SW 1271 (cell line): ENCODE measurements around the gene CAMK2A.

Source experiments
- DNase-seq, 2 experiments: peaks; one replicate each; lab custom pipeline; 2025; lab: John Stamatoyannopoulos, UW

CAMK2A gene

DNA sequence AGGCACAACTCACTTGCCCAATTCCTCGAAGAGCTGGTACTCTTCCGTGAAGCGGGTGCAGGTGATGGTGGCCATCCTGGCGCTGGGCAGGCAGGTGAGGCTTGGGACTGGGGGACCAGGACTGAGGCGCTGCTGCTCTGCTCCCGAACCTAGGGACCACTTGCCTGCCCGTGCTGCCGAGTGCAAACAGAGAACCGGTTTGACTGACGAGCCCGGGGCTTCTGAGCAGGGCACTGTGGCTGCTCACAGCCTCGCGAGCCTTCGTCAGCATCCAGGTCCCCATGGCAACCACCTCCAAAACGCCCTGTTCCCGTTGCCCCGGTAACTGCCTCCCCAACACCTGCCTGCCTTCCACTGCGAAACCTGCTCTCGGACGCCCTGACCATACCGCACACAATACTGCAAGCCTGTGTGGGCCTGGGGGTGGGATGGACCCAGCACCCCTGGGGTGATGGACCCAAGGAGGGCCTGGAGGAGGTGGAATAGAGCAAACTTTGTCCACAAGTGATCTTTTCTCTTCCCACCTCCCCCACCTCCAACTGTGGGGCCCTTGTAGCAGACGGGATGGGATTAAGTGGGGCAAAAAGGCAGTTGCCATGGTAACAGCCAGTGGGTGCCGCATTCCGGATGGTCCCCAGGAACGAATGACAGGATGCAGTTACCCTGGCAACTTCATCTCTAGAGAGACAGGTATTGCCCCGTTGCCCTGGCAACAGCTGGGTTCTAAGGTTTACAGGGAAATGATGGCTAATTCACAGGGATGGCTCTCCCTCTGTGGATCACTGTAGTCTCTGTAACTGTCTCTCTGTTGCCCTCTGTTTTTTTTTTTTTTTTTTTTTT, at the start of gene CAMK2A:
CAMK2A (minus strand) TSS at position 223 of the 840 bp plus-strand sequence; CDS start at position 75, 148 bp downstream.
- DNase-seq = no peak

DNA sequence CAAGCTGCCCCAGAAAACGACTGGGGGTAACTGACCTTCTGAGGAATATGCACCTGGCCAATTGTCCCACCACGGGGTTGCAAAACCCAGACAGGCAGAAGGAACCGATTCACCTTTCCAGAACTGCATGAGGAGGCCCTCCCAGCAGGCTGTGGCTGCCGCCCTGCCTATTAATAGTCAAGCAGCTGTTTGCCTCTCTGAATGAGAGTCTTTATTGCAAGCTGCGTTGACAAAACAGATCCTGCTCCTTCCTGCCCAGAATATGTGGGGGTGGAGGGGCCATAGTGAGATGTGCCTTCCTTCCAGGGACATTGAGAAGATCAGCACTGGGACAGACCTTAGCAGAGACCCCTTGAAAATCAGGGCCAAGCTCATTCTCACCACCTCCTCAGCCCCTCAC, 49.6 kb upstream of the CAMK2A start:
- no peak for DNase-seq

DNA sequence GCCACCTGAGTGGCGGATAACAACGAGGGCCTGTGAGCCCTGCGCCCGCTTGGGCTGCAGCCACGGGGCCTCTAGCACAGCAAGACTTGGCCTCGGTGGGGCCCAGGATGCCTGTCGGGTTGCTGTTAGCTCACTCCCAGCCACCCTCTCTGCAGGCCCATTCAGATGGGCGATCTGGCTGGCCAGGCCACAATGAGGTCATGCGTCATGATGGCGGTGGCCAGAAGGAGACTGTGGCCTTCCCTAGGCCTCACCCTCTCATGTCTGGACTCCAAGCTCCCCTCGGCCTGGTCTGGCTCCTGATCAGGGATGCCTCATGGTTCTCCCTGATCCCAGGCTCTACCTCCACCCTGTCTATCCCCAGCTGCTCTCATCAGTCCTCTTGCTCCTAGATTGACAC, 49.0 kb upstream of the CAMK2A start:
- DNase-seq = no peak

DNA sequence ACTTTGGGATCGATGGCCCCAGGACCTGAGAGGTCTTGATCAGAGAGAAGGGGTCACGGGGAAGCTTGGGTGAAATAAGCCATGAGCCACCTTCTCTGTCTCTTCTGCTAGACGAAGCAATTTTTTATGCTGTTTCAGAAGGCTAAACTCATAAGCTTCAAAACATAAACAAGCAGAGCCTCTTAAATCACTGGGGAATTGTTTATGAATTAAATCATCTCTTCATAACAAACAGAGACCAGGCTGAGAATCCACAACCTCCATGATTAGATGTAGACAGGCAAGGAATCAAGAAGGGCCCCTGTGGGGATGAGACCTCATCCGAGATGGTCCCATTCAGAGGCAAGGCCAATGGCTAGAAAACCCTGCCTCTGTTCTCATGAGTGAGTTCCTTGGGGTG, 46.2 kb upstream of the CAMK2A start:
- DNase-seq = no peak

DNA sequence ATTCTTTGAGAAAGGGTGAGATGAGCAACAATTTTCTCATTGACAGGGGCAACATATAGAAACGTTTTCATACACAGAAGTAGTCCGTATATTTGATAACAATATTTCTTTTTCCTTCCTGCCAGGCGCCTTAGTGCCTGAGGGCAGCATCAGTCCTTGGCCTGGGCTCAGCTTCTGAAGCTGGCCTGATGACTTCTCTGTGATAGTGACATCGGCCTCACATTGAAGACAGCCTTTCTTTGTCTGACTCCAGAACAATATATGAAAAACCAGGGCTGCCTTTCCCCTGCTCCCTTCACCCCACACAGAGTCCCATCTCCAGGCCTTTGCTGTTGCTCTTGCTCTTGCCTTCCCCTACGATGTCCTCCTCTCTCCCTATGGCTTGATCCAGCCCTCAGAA, 43.8 kb upstream of the CAMK2A start:
- DNase-seq = no peak

DNA sequence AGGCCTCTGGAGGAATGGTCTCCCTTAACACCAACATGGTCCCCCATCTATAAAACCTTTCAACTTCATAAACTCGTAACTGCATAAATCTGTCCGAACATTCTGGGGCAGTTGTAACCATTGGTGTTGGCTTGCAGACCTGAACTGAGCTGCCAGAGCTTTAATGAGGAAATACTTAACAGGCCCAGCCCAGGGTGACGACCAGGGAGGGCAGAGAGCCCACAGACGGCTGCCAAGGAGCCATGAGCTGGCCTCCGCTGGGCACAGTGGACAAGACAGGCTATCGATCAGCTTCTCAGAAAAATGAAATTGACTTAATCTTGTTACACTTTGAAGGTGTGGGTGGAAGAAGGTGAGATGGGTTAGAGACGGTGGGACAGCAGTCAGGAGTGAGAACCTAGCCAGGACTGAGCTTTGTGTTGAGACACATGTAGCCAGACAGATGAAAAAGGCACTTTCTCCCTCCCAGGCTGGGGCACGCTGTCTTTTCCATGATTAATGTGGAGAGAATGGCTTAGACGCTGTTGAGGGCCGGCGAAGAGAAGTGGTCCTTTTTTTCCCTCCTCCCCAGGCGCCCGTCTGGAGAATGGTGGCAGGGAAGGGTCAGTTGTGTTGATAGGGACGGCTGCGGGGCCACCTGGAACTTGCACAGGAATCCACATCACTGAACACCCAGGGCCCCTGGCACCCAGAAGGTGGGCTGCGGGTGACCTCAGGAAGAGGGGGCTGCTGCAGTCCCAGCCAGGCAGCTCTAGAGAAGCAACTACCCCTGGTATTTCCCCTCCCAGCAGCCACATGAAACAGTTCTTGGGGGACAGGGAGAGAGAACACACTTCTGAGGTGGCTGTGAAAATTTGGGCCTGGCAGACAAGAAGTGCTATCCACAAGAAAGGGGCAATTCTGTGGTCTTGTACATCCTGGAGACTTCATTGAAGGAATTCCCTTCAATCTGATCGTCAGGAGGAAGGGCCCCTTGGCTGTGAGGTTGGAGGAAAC, 40.6 kb upstream of the CAMK2A start:
- DNase-seq = no peak

DNA sequence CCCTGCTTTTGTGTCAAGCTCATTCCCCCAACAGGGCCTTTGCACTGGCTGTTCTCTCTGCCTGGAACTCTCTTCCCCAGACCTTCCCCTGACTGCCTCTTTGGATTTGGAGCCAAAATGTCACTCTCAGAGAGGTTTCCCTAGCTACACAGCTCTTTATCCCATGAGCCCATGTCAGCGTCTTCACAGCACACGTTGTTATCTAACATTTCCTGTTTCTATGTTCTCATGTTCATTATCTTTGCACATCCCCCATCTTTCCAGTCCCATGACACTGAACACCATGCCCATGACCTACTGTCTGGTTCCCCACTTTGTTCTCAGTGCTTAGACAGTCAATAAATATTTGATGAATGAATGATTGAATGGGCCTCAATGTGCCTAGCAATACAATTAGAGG, 39.5 kb upstream of the CAMK2A start:
- DNase-seq = no peak

DNA sequence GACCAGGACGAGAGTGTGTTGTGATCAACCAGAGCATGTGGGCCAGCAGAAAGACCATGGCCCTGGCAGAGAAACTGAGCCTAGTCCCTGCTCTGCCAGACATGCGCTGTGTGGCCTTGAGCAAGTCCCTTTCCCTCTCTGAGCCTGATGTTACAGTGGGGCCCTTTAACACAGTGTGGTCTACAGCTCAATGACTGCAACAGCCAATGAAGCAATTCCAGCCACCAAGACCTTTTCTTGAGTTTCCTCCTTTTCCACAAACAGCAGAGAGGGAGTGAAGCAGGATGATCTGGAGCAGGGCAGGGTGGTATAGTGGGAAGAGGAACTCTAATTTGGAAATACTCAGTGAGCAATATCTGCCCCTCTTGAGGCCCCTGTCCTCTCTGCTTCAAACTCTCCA, 38.9 kb upstream of the CAMK2A start:
- no peak for DNase-seq

DNA sequence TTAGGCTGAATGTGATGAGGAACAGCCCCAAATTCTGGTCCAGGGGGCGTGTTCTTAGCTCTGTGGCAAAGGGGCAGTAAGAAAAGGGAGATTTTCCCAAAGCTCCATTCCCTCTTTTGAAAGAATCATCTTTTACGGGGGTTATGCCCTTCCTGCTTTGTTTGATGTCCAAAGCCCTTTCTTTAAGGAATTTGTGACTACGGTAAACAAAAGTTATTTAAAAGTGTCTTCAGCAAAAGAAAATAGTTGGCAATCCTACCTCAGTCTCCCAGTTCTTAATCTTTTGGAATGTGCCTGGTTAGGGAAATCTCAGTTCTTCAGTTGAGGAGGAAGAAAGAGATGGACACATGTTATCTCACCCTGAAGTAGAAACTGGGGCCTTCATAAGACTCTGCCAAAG, 37.6 kb upstream of the CAMK2A start:
- DNase-seq = no peak

DNA sequence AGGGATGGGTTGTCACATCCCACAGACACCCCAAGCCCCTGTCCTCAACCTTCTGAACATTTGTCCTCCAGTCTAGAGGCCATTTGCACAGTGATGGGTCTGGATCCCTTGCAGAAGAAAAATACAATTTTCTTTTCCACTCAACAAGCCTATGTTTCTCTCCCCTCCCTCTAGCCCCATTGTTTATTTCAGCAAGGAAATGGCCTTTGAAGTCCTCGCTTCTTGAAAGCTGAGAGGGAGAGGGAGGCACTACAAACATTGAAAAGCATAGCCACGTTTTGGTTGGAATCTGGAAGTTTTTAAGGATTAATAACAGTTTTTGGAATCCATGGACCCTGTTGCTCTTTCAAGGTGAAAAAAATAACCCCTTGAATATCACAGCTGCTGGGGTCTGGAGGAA, 37.1 kb upstream of the CAMK2A start:
- no peak for DNase-seq

DNA sequence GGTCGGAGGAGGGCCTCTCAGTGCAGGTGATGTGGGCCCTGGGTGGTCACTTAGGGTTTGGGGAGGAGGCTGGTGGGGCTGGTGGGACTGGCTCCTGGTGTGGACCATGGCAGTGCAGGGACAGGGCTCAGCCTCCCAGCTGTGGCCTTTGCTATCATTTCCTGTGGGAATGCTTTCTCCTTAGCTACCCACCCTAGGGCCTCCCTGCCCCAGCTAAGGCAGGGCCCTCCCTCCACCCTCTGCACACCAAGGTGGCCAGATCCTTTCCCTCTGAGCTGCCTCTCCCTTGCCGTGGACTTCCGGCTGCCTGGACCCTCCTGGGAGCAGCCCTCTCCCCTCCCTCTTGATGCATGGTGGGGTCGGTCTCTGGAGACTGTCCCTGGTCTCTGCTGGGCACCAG, 35.9 kb upstream of the CAMK2A start:
- no peak for DNase-seq

DNA sequence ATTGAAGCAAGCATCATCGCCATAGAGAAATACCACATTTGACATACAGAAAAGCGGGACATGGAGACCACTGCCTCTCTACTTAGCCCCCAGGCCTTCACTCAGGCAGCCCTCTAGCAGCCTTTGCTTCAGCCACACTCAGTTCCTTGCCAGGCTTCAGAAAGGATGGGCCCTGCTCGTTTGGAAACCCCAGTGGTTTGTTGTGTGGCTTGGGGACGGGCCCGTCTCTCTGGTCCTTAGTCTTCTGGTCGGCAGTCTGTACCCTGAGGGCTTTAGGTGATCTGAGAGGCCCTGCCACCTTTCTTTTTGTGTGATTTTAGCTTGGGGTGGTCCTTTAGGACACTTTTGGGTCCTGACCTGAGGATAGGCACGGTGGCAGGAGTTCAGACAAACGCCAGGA, 34.2 kb upstream of the CAMK2A start:
- no peak for DNase-seq

DNA sequence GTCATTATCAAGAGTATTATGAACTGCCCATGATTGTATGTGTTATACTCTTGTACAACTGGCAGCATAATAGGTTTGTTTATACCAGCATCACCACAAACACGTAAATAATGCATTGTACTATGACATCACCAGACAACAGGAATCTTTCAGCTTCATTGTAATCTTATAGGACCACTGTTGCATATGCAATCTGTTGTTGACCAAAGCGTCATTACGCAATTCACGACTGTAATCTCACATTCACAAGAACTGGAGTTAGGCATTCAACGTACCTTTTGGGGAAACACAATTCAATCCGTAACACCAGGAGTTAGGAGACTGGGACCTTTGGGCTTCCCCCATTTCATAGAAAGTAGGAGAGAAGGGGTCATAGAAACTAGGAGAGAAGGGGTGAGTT, 33.5 kb upstream of the CAMK2A start:
- no peak for DNase-seq

DNA sequence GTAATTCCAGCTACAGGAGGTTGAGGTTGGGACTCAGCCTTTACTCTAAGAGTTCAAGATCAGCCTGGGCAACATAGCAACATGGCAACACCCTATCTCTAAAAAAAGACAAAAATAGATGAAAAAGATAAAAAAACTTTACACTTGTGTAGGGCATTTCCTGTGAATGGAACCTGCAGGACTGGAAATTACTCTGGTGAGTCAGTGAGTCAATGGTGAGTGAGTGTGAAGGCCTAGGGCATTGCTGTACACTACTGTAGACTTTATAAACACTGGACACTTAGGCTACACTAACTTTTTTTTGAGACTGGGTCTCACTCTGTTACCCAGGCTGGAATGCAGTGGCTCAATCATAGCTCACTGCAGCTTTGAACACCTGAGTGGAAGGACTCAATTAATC, 32.6 kb upstream of the CAMK2A start:
- peak in 1 of 2 experiments; percentile 55 for DNase-seq

DNA sequence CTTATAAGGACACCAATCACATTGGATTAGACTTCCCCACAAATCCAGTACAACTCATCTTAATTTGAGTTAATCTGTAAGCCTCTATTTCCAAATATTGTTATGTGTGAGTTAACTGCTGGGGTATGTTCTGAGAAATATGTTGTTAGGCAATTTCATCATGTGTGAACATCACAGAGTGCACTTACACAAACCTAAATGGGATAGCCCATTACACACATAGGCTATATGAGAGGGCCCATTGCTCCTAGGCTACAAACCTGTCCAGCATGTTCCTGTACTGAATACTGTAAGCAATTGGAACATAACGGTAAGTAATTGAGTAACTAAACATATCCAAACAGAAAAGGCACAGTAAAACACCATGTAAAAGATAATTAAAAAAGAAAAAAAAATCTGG, 32.2 kb upstream of the CAMK2A start:
- no peak for DNase-seq

DNA sequence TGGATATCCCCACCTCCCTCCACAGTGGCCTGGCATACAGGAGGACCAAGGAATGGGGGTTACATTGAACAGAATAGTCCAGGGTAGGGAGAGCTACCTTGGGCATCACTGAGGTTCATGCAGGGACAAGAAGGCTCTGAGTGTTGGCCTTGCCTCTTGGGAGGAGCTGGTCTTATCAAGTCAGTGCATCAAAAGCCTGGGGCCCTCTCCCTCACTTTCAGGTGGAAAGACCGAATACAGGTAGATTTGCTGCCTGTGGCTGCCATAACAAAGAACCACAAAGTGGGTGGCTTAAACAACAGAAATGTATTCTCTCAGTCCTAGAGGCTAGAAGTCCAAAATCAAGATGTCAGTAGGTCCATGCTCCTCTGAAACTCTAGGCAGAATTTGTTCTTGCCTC, 31.6 kb upstream of the CAMK2A start:
- no peak for DNase-seq

DNA sequence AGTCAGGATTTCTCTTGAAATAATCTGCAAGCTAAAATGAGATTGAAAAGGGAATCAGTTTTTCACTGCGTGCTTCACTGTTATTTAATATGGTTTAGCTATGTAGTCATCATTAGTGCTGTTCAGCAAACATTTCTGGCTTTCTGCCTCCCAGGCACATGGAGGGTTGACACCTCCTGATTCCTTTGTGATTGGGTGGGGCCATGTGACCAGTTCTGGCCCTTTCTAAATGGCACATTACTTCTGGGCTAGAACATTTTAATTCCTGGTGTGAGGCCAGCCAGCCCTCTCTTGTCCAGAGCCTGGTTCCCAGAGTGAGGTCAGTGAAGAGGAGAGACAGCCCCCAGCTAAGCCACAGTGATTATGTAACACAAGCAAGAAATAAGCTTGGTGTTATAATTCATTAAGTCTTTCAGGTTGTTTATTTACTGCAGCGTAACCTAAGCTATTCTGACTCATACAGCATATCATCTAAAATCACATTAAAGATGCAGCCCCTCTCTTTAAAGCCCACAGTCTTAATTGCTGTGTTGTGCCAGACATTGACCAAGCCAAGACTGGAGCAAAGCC, 30.6 kb upstream of the CAMK2A start:
- DNase-seq = peak; percentile 20 to 83

DNA sequence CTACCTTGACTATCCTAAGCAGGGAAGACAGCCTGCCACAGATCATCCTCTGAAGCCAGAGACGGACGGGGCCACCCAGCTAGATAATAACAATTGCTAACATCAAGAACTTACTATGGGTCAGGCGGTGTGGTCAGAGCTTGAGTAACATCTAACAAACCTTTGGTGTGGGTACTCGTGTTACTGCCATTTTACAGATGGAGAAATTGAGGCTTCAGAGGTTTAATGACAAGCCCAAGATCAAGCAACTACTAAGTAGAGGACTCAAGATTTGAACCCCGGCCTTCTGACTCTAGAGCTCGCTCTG, 29.9 kb upstream of the CAMK2A start:
- DNase-seq = no peak

DNA sequence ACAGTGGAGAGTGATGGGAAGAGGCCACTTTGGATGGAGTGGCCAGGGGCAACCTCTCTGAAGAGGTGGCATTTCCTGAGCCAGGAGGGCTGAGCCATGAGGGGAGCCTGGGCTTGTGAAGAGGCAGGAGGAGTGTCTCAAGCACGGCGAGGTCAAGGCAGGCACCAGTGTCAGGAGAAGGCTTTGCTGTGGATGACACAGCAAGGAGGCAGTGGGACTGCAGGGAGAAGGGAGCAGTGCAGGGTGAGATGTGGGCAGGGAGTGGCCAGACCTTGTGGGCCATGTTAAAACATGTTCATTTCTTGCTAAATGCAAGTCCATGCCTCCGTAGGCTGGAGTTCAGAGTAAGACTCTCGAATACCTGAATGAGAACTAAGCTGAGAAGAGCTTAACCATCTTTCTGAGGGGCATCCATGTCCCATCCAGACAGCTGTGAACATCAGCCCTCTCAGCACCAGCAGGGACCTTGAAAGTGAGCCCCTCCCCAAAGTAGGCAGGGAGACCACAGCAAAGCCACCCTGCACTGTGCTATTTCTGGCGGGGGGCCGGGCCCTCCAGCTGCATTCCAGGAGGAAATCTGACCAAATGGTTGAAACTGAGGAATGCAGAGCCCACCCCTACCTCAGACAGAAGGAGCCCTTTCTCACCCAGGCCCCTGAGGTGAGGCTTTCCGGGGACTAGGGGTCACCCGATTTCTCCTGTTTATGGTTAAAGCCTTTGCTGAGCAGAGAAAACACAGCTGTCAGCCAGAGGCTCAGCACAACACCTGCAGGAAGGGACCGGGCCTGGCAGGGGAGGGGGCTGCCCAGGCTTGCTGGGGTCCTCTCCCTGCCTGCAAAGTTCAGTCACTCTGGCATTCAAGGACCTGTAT, 29.3 kb upstream of the CAMK2A start:
- no peak for DNase-seq

DNA sequence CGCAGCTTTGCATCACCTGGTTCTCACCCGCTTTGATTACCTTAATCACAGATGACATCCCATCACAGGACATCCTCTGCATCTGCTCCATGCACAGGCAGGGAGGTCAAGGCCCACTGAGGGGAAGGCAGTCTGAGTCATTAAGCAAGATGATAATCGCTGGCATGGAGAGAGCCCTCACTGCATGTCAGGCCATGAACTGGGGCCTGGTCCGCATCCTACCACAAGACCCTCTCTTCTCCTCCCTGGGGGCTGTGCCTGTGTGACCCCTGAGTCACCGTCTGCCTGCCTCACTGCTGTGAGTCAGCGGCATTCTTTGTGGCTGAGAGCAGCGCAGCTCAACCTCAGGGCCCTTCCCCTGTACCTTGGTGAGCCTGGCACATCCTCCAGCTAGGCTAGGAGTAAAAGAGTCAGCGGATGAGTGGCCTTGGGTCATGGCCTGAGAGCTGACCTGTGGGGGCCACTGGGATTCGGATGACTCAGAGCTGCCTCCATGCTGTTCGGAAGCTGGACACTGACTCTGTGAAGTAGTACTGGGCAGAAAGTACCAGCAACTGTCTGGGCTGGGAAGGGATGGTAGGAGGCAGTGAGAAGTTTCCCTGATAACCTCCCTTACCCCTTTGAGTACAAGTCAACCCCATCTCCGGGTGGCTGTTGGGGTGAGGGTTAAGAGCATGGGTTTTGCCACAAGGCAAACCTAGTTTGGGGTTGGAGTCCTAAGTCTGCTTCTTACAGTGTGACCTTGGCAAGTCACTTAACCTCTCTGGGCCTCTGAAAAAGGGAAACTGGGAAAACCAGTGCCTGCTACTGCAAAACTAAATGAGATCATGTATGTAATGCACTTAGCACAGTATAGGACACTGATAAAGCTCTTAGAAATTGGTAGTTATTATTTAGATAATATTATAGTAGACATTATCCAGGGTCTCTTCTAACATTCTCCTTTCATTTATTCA, 27.8 kb upstream of the CAMK2A start:
- peak; percentile 99 to 100 for DNase-seq

DNA sequence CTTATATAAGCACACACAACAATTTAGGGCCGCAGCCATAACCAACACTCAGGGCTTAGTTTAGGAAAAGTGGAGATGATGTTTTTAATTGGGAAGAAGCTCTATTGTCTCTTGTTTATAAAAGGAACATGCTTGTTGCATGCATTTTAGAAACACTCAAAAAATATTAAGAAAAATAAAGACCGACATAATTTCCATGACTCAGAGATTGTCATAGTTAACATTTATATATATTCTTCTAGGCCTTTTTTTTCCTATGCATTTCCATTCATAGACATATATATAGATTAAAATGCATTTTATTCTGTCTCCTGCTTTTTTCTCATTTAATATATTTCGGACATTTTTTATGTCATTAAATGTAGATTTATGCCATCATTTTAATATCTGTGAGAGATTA, 26.7 kb upstream of the CAMK2A start:
- no peak for DNase-seq
